Measurements from ENCODE around the gene ATRIP. TPM values are rescaled to one million over a fixed set of nuclear protein-coding genes. Genes with fewer than 3 reads are reported as not detected.

ATRIP gene
- total and polyA plus RNA-seq, 3 experiments from 2014 or later = 13.4 to 22.8 (median 22.1) TPM

GRCh38 chr3:48439820-48440589 lies 6.5 kb upstream of the ATRIP start, which contains the start of the genes CCDC51 and TMA7:
Gene CCDC51 (minus strand): TSS chr3:48440119. CDS start chr3:48435128, 4,991 bp downstream.
Gene TMA7 (plus strand): TSS chr3:48440257. CDS start chr3:48440297, 40 bp downstream.
- Mint-ChIP-seq H3K36me3 (peaks cover 0 to 42% (median 5%) of the 10 kb centered on the region in 3 donors), H3K9me3 (no peaks in the 10 kb centered on the region), H3K27me3 (no peaks in the 10 kb centered on the region), H3K27ac (peak within 1 kb of the TSS in 6 of 8 donors; percentile 96 to 100 (median 100)), H3K4me1 (peaks cover 28 to 46% (median 31%) of the 10 kb centered on the region in 3 donors), H3K4me3 (peak within 1 kb of the TSS; percentile 84 to 99 (median 93))
- Histone ChIP-seq H3K36me3 (ENCODE audit: insufficient read depth, low read length) (peaks cover 17% of the 10 kb centered on the region), H3K4me3 (ENCODE audit: low read length) (peak within 1 kb of the TSS; percentile 62), H3K27ac (ENCODE audit: low read depth, low read length) (peak within 1 kb of the TSS; percentile 96), H3K9me3 (ENCODE audit: low read length) (no peaks in the 10 kb centered on the region), H3K27me3 (ENCODE audit: insufficient read depth, low read length, poor library complexity, severe bottlenecking) (no peaks in the 10 kb centered on the region), H3K4me1 (ENCODE audit: insufficient read depth, low read length) (peaks cover 36% of the 10 kb centered on the region)
- ChIA-PET POLR2A (interaction anchor here (0.7 to 3.0 kb wide), 15 partner anchors 10 to 199 kb away, joined by 3 to 18 read pairs (median 4); partner anchors contain the start of genes NME6, PFKFB4, PLXNB1 and SHISA5), CTCF (interaction anchor here (0.7 to 2.4 kb wide), 16 partner anchors 8 to 140 kb away, joined by 3 to 17 read pairs (median 5); partner anchors contain the start of genes PFKFB4, PLXNB1 and SHISA5)
- DNase-seq = peak; percentile 96 to 99 (median 97)

- Histone ChIP-seq H3K9me3 (ENCODE audit: low read length) (no peaks in the 10 kb centered on the region), H3K27ac (ENCODE audit: low read depth, low read length) (peak overlapping the region; percentile 96), H3K36me3 (ENCODE audit: insufficient read depth, low read length) (peaks cover 17% of the 10 kb centered on the region), H3K4me3 (ENCODE audit: low read length) (peak overlapping the region; percentile 62), H3K27me3 (ENCODE audit: insufficient read depth, low read length, poor library complexity, severe bottlenecking) (no peaks in the 10 kb centered on the region), H3K4me1 (ENCODE audit: insufficient read depth, low read length) (peaks cover 35% of the 10 kb centered on the region)
- POLR2A ChIA-PET = interaction anchor here (0.8 to 3.0 kb wide), 6 partner anchors 32 to 172 kb away, joined by 3 to 18 read pairs (median 4); partner anchors contain the start of gene SHISA5
- H3K4me1 Mint-ChIP-seq = peaks cover 30 to 50% (median 34%) of the 10 kb centered on the region in 3 donors
- CTCF ChIA-PET = interaction anchor here (1.1 to 2.4 kb wide), 10 partner anchors 8 to 117 kb away, joined by 3 to 17 read pairs (median 8); partner anchors contain the start of genes PFKFB4, PLXNB1 and SHISA5
- H3K36me3 Mint-ChIP-seq = peaks cover 0 to 45% (median 5%) of the 10 kb centered on the region in 3 donors
- H3K9me3 Mint-ChIP-seq = no peaks in the 10 kb centered on the region
- peak in 2 of 5 donors; percentile 13 to 28 for DNase-seq
- no peaks in the 10 kb centered on the region for H3K27me3 Mint-ChIP-seq
- peak overlapping the region in 6 of 8 donors; percentile 96 to 100 (median 100) for H3K27ac Mint-ChIP-seq
- H3K4me3 Mint-ChIP-seq = peak overlapping the region; percentile 84 to 99 (median 93)
Observed at GRCh38 chr3:48440590-48440958, 6.0 kb upstream of the ATRIP start.

GRCh38 chr3:48441940-48442339 lies 4.6 kb upstream of the ATRIP start:
- ChIA-PET POLR2A (interaction anchor here (0.6 to 3.0 kb wide), 3 partner anchors 30 to 117 kb away, joined by 3 to 18 read pairs (median 4); no protein-coding TSS in a partner anchor), CTCF (interaction anchor here (1.1 to 2.3 kb wide), 3 partner anchors 16 to 65 kb away, joined by 3 to 7 read pairs (median 4); no protein-coding TSS in a partner anchor)
- no peaks in the 10 kb centered on the region for H3K9me3 Mint-ChIP-seq

GRCh38 chr3:48445277-48445882 lies 1.2 kb upstream of the ATRIP start:
- Histone ChIP-seq H3K4me1 (ENCODE audit: insufficient read depth, low read length) (peaks cover 33% of the 10 kb centered on the region), H3K4me3 (ENCODE audit: low read length) (no peak overlapping the region), H3K36me3 (ENCODE audit: insufficient read depth, low read length) (peaks cover 17% of the 10 kb centered on the region), H3K27me3 (ENCODE audit: insufficient read depth, low read length, poor library complexity, severe bottlenecking) (no peaks in the 10 kb centered on the region), H3K27ac (ENCODE audit: low read depth, low read length) (no peak overlapping the region), H3K9me3 (ENCODE audit: low read length) (no peaks in the 10 kb centered on the region)
- Mint-ChIP-seq H3K4me1 (peaks cover 33 to 58% (median 45%) of the 10 kb centered on the region in 3 donors), H3K4me3 (peak overlapping the region; percentile 84 to 94 (median 88)), H3K27ac (peak overlapping the region; percentile 91 to 96 (median 95)), H3K9me3 (no peaks in the 10 kb centered on the region), H3K36me3 (peaks cover 0 to 51% (median 8%) of the 10 kb centered on the region in 3 donors), H3K27me3 (no peaks in the 10 kb centered on the region)
- DNase-seq = no peak
- ChIA-PET CTCF (interaction anchor here (1.4 to 4.7 kb wide), 7 partner anchors 10 to 112 kb away, joined by 3 to 60 read pairs (median 7); no protein-coding TSS in a partner anchor), POLR2A (interaction anchor here (0.6 to 1.8 kb wide), 8 partner anchors 10 to 205 kb away, joined by 3 to 10 read pairs (median 5); partner anchors contain the start of genes SHISA5 and ZNF589)

More at GRCh38 chr3:48441940-48442339, 4.6 kb upstream of the ATRIP start:
- Mint-ChIP-seq H3K36me3 (peaks cover 0 to 49% (median 5%) of the 10 kb centered on the region in 3 donors), H3K4me1 (peaks cover 39 to 61% (median 43%) of the 10 kb centered on the region in 3 donors), H3K27me3 (no peaks in the 10 kb centered on the region), H3K4me3 (peak overlapping the region; percentile 84 to 99 (median 93)), H3K27ac (peak overlapping the region in 6 of 8 donors; percentile 96 to 100 (median 100))
- peaks cover 35% of the 10 kb centered on the region for H3K4me1 ChIP-seq (ENCODE audit: insufficient read depth, low read length)
- peaks cover 17% of the 10 kb centered on the region for H3K36me3 ChIP-seq (ENCODE audit: insufficient read depth, low read length)
- H3K9me3 ChIP-seq (ENCODE audit: low read length) = no peaks in the 10 kb centered on the region
- no peaks in the 10 kb centered on the region for H3K27me3 ChIP-seq (ENCODE audit: insufficient read depth, low read length, poor library complexity, severe bottlenecking)
- no peak overlapping the region for H3K4me3 ChIP-seq (ENCODE audit: low read length)
- H3K27ac ChIP-seq (ENCODE audit: low read depth, low read length) = no peak overlapping the region
- DNase-seq = no peak

GRCh38 chr3:48446043-48446424 lies 503 bp upstream of the ATRIP start:
- Histone ChIP-seq H3K4me1 (ENCODE audit: insufficient read depth, low read length) (peaks cover 32% of the 10 kb centered on the region), H3K9me3 (ENCODE audit: low read length) (no peaks in the 10 kb centered on the region), H3K4me3 (ENCODE audit: low read length) (peak overlapping the region; percentile 88), H3K27ac (ENCODE audit: low read depth, low read length) (peak overlapping the region; percentile 71), H3K36me3 (ENCODE audit: insufficient read depth, low read length) (peaks cover 17% of the 10 kb centered on the region), H3K27me3 (ENCODE audit: insufficient read depth, low read length, poor library complexity, severe bottlenecking) (no peaks in the 10 kb centered on the region)
- Mint-ChIP-seq H3K4me1 (peaks cover 31 to 52% (median 43%) of the 10 kb centered on the region in 3 donors), H3K36me3 (peaks cover 0 to 46% (median 8%) of the 10 kb centered on the region in 3 donors), H3K9me3 (no peaks in the 10 kb centered on the region), H3K4me3 (peak overlapping the region; percentile 84 to 94 (median 88)), H3K27ac (peak overlapping the region; percentile 91 to 96 (median 95)), H3K27me3 (no peaks in the 10 kb centered on the region)
- ChIA-PET CTCF (interaction anchor here (0.9 to 4.7 kb wide), 9 partner anchors 11 to 177 kb away, joined by 3 to 60 read pairs (median 5); no protein-coding TSS in a partner anchor), POLR2A (interaction anchor here (0.6 to 1.8 kb wide), 9 partner anchors 10 to 206 kb away, joined by 3 to 10 read pairs (median 4); partner anchors contain the start of genes SHISA5 and ZNF589)
- DNase-seq = no peak

- CTCF ChIA-PET = interaction anchor here (1.1 to 3.9 kb wide), 4 partner anchors 15 to 56 kb away, joined by 3 to 21 read pairs (median 6); no protein-coding TSS in a partner anchor
- H3K9me3 ChIP-seq (ENCODE audit: low read length) = no peaks in the 10 kb centered on the region
- Mint-ChIP-seq H3K4me3 (no peak overlapping the region), H3K36me3 (peaks cover 0 to 53% (median 13%) of the 10 kb centered on the region in 3 donors), H3K9me3 (no peaks in the 10 kb centered on the region), H3K4me1 (peaks cover 11 to 23% (median 19%) of the 10 kb centered on the region in 3 donors), H3K27me3 (no peaks in the 10 kb centered on the region), H3K27ac (peak overlapping the region in 2 of 8 donors; percentile 29 to 66)
- peaks cover 13% of the 10 kb centered on the region for H3K36me3 ChIP-seq (ENCODE audit: insufficient read depth, low read length)
- H3K27me3 ChIP-seq (ENCODE audit: insufficient read depth, low read length, poor library complexity, severe bottlenecking) = no peaks in the 10 kb centered on the region
- no peak overlapping the region for H3K4me3 ChIP-seq (ENCODE audit: low read length)
- no peak overlapping the region for H3K27ac ChIP-seq (ENCODE audit: low read depth, low read length)
- DNase-seq = no peak
- POLR2A ChIA-PET = no interaction called here
- H3K4me1 ChIP-seq (ENCODE audit: insufficient read depth, low read length) = peaks cover 12% of the 10 kb centered on the region
Observed at GRCh38 chr3:48451270-48451669, 4.7 kb downstream of the ATRIP start.

GRCh38 chr3:48456456-48456855 lies 9.9 kb downstream of the ATRIP start:
- DNase-seq = no peak
- no peaks in the 10 kb centered on the region for H3K9me3 ChIP-seq (ENCODE audit: low read length)
- Mint-ChIP-seq H3K4me3 (no peak overlapping the region), H3K9me3 (no peaks in the 10 kb centered on the region), H3K27ac (no peak overlapping the region), H3K36me3 (peaks cover 0 to 79% (median 11%) of the 10 kb centered on the region in 3 donors), H3K27me3 (no peaks in the 10 kb centered on the region), H3K4me1 (peaks cover 0 to 10% (median 6%) of the 10 kb centered on the region in 3 donors)
- CTCF ChIA-PET = interaction anchor here (1.5 to 4.3 kb wide), 2 partner anchors 20 to 51 kb away, joined by 5 to 29 read pairs; no protein-coding TSS in a partner anchor
- H3K27me3 ChIP-seq (ENCODE audit: insufficient read depth, low read length, poor library complexity, severe bottlenecking) = no peaks in the 10 kb centered on the region
- H3K27ac ChIP-seq (ENCODE audit: low read depth, low read length) = no peak overlapping the region
- peaks cover 39% of the 10 kb centered on the region for H3K36me3 ChIP-seq (ENCODE audit: insufficient read depth, low read length)
- POLR2A ChIA-PET = interaction anchor here (0.7 to 1.1 kb wide), 2 partner anchors 10 to 17 kb away, joined by 3 to 4 read pairs; partner anchors contain the start of genes ATRIP and CCDC51
- H3K4me3 ChIP-seq (ENCODE audit: low read length) = no peak overlapping the region
- no peaks in the 10 kb centered on the region for H3K4me1 ChIP-seq (ENCODE audit: insufficient read depth, low read length)

All from CD8-positive, alpha-beta memory T cell (primary cell).